PC-9 (cell line): ENCODE measurements around the gene APLF. TPM values are rescaled to one million over a fixed set of nuclear protein-coding genes. Genes with fewer than 3 reads are reported as not detected.

ENCODE experiments used
- BruUV-seq: library from RNA; stranded (reverse); fragments of 400-500 nt; replicated peaks from 2 replicates; lab custom pipeline; 2021; lab: Mats Ljungman, UMichigan
- CTCF ChIA-PET: fragments of 300-600 bp; sonication (Branson Sonifier 250); formaldehyde crosslinking; loops from one replicate; lab custom pipeline; 2022; ENCODE audit warnings: antibody characterized with exemption; lab: Charles Lee
- POLR2A ChIA-PET: fragments of 300-600 bp; sonication (Branson Sonifier 250); formaldehyde crosslinking; loops from one replicate; lab custom pipeline; 2022; ENCODE audit warnings: antibody characterized with exemption; ENCODE audit not compliant: unreplicated experiment; lab: Charles Lee
- DNase-seq, 2 experiments: peaks; one replicate each; pipeline versions ENCODE4 v3.0.0 to v3.0.0-alpha.2; 2015 to 2022; ENCODE audit warnings: mixed read lengths in 1 of 2
- H2AFZ ChIP-seq: fragments of 200-600 bp; sonication (generic); 2 replicates; pipeline ENCODE4 v1.8.1; 2017; ENCODE audit warnings: antibody characterized with exemption
- H3F3A ChIP-seq: fragments of 200-600 bp; sonication (generic); 2 replicates; pipeline ENCODE4 v1.8.1; 2017; ENCODE audit warnings: antibody characterized with exemption, mild to moderate bottlenecking, low read depth; ENCODE audit not compliant: insufficient read depth
- H3K27ac ChIP-seq: fragments of 200-600 bp; sonication (generic); 2 replicates; pipeline ENCODE4 v1.6.1; 2016; ENCODE audit warnings: mixed run types
- H3K27me3 ChIP-seq: fragments of 200-600 bp; sonication (generic); 2 replicates; pipeline ENCODE4 v1.6.1; 2016; ENCODE audit warnings: low read depth, mixed run types; ENCODE audit not compliant: insufficient read depth
- H3K36me3 ChIP-seq: fragments of 200-600 bp; sonication (generic); 2 replicates; pipeline ENCODE4 v1.6.1; 2016; ENCODE audit warnings: low read depth, mixed run types
- H3K4me1 ChIP-seq: fragments of 200-600 bp; sonication (generic); replicated peaks from 2 replicates; pipeline ENCODE4 v1.6.1; 2016; ENCODE audit warnings: mixed run types; ENCODE audit not compliant: insufficient read depth
- H3K4me2 ChIP-seq: fragments of 200-600 bp; sonication (generic); 2 replicates; pipeline ENCODE4 v1.6.1; 2017; ENCODE audit warnings: mixed run types
- H3K4me3 ChIP-seq: fragments of 200-600 bp; sonication (generic); 2 replicates; pipeline ENCODE4 v1.6.1; 2016; ENCODE audit warnings: mixed run types
- H3K79me2 ChIP-seq: fragments of 200-600 bp; sonication (generic); 2 replicates; pipeline ENCODE4 v1.6.1; 2017; ENCODE audit warnings: low read depth, mixed run types
- H3K9me2 ChIP-seq: fragments of 200-600 bp; sonication (generic); 2 replicates; pipeline ENCODE4 v1.8.1; 2017; ENCODE audit warnings: mild to moderate bottlenecking; ENCODE audit not compliant: insufficient read depth
- H3K9me3 ChIP-seq: fragments of 200-600 bp; sonication (generic); 2 replicates; pipeline ENCODE4 v1.8.1; 2016; ENCODE audit warnings: low read depth; ENCODE audit not compliant: insufficient read depth
- H4K20me1 ChIP-seq: fragments of 200-600 bp; sonication (generic); 2 replicates; pipeline ENCODE4 v1.8.1; 2017; ENCODE audit not compliant: insufficient read depth
- CTCF ChIP-seq: fragments of 200-600 bp; sonication (generic); conservative IDR thresholded peaks from 2 replicates; pipeline ENCODE4 v1.6.1; 2017; ENCODE audit warnings: mixed run types, antibody characterized with exemption, mild to moderate bottlenecking, moderate library complexity
- EZH2 ChIP-seq: fragments of 200-600 bp; sonication (generic); IDR thresholded peaks from 2 replicates; pipeline ENCODE4 v1.8.0; 2017; ENCODE audit warnings: antibody characterized with exemption, low read depth
- intact Hi-C: fragments of 100-400 bp; cut with micrococcal nuclease; formaldehyde crosslinking; loops from one replicate; pipeline ENCODE4 v1.10.0; 2022; ENCODE audit not compliant: unreplicated experiment
- total RNA-seq: library from RNA; stranded (reverse); gene quantifications from 2 replicates; pipeline ENCODE4 v1.2.3, GENCODE V29; 2021

APLF gene
- total RNA-seq, 1 experiment from 2014 or later: 4.5 TPM

- ChIA-PET POLR2A (no interaction called here), CTCF (no interaction called here)
- no peak overlapping the region for H2AFZ ChIP-seq
- H4K20me1 ChIP-seq: no peaks in the 10 kb centered on the region
- no peaks in the 10 kb centered on the region for H3K36me3 ChIP-seq
- no peaks in the 10 kb centered on the region for H3K27me3 ChIP-seq
- no TSS peak for BruUV-seq
- H3K4me1 ChIP-seq: peaks cover 21% of the 10 kb centered on the region
- H3K9me3 ChIP-seq: no peaks in the 10 kb centered on the region; the same call in 1 of the 2 replicates
- no peaks in the 10 kb centered on the region for H3F3A ChIP-seq
- DNase-seq: no peak
- H3K4me3 ChIP-seq: no peak overlapping the region
- no peaks in the 10 kb centered on the region for H3K9me2 ChIP-seq
- TF ChIP-seq CTCF (no peak), EZH2 (no peak)
- intact Hi-C loops: no loop called here
- H3K27ac ChIP-seq: no peak overlapping the region
- no peak overlapping the region for H3K4me2 ChIP-seq
- H3K79me2 ChIP-seq: no peaks in the 10 kb centered on the region
Measured at GRCh38 chr2:68471385-68471784, 4.0 kb downstream of the APLF start.

GRCh38 chr2:68472796-68473414 lies 5.5 kb downstream of the APLF start:
- BruUV-seq: no TSS peak

GRCh38 chr2:68475110-68475509 lies 7.7 kb downstream of the APLF start:
- Histone ChIP-seq H3K4me2 (peak overlapping the region; percentile 6; the same call in 1 of the 2 replicates), H3K27ac (0 out of 2 replicates have a peak overlapping the region, but pooled peaks have one; percentile 3), H3F3A (no peaks in the 10 kb centered on the region), H3K4me3 (no peak overlapping the region), H3K9me3 (no peaks in the 10 kb centered on the region; the same call in 1 of the 2 replicates), H3K9me2 (no peaks in the 10 kb centered on the region), H3K36me3 (no peaks in the 10 kb centered on the region), H3K27me3 (no peaks in the 10 kb centered on the region), H2AFZ (no peak overlapping the region; the same call in 1 of the 2 replicates), H3K79me2 (no peaks in the 10 kb centered on the region), H4K20me1 (no peaks in the 10 kb centered on the region), H3K4me1 (peaks cover 12% of the 10 kb centered on the region)
- POLR2A ChIA-PET: interaction anchor here (0.6 kb wide), 2 partner anchors 21 to 233 kb away, joined by 3 read pairs; no protein-coding TSS in a partner anchor
- BruUV-seq: no TSS peak
- DNase-seq: peak in 1 of 2 experiments; percentile 68
- intact Hi-C loops: no loop called here
- CTCF ChIA-PET: no interaction called here
- TF ChIP-seq EZH2 (no peak), CTCF (no peak)

More at GRCh38 chr2:68472796-68473414, 5.5 kb downstream of the APLF start:
- no peaks in the 10 kb centered on the region for H3K36me3 ChIP-seq
- H3K4me1 ChIP-seq: peaks cover 21% of the 10 kb centered on the region
- no peak for DNase-seq
- H3K27ac ChIP-seq: no peak overlapping the region
- H3K9me2 ChIP-seq: no peaks in the 10 kb centered on the region
- no peak overlapping the region for H2AFZ ChIP-seq
- H4K20me1 ChIP-seq: no peaks in the 10 kb centered on the region
- no peak overlapping the region for H3K4me3 ChIP-seq
- ChIA-PET POLR2A (no interaction called here), CTCF (no interaction called here)
- TF ChIP-seq EZH2: no peak
- TF ChIP-seq CTCF: no peak
- intact Hi-C loops: no loop called here
- no peaks in the 10 kb centered on the region for H3K79me2 ChIP-seq
- no peaks in the 10 kb centered on the region for H3K27me3 ChIP-seq
- H3K4me2 ChIP-seq: no peak overlapping the region
- no peaks in the 10 kb centered on the region; the same call in 1 of the 2 replicates for H3K9me3 ChIP-seq
- no peaks in the 10 kb centered on the region for H3F3A ChIP-seq
